Measurements from ENCODE around the gene RHOC.

The RHOC gene

GRCh38 chr1:112706505-112707220 is at the start of gene RHOC:
TSS of gene RHOC (minus strand) at chr1:112707127. CDS start at chr1:112703799, 3,328 bp downstream.
- no peak for DNase-seq (ENCODE audit: low read depth)
- in situ Hi-C loops (cut with HindIII; ENCODE audit: low sequenced_read_pairs): no loop called here
- TF ChIP-seq CTCF (IDR thresholded peaks at IDR 0.05; ENCODE audit: low read depth, low read length, missing control alignments): no peak
- H3K4me3 ChIP-seq (ENCODE audit: low read depth, low read length): peak within 1 kb of the TSS; percentile 92

GRCh38 chr1:112754116-112754628 is 47.2 kb upstream of the RHOC start:
- no peak for TF ChIP-seq CTCF (IDR thresholded peaks at IDR 0.05; ENCODE audit: low read depth, low read length, missing control alignments)
- H3K4me3 ChIP-seq (ENCODE audit: low read depth, low read length): no peak overlapping the region
- in situ Hi-C loops (cut with HindIII; ENCODE audit: low sequenced_read_pairs): no loop called here
- no peak for DNase-seq (ENCODE audit: low read depth)

GRCh38 chr1:112748396-112748795 is 41.5 kb upstream of the RHOC start:
- no peak overlapping the region for H3K4me3 ChIP-seq (ENCODE audit: low read depth, low read length)
- TF ChIP-seq CTCF (IDR thresholded peaks at IDR 0.05; ENCODE audit: low read depth, low read length, missing control alignments): no peak
- in situ Hi-C loops (cut with HindIII; ENCODE audit: low sequenced_read_pairs): no loop called here
- no peak for DNase-seq (ENCODE audit: low read depth)

- H3K4me3 ChIP-seq (ENCODE audit: low read depth, low read length): peak overlapping the region; percentile 28
- in situ Hi-C loops (cut with HindIII; ENCODE audit: low sequenced_read_pairs): no loop called here
- peak; percentile 38 for TF ChIP-seq CTCF (IDR thresholded peaks at IDR 0.05; ENCODE audit: low read depth, low read length, missing control alignments)
- no peak for DNase-seq (ENCODE audit: low read depth)
Measured at GRCh38 chr1:112744009-112744578, 37.2 kb upstream of the RHOC start.

GRCh38 chr1:112743174-112744008 is 36.5 kb upstream of the RHOC start:
- peak overlapping the region; percentile 28 for H3K4me3 ChIP-seq (ENCODE audit: low read depth, low read length)
- in situ Hi-C loops (cut with HindIII; ENCODE audit: low sequenced_read_pairs): no loop called here
- DNase-seq (ENCODE audit: low read depth): no peak
- TF ChIP-seq CTCF (IDR thresholded peaks at IDR 0.05; ENCODE audit: low read depth, low read length, missing control alignments): no peak

- no peak overlapping the region for H3K4me3 ChIP-seq (ENCODE audit: low read depth, low read length)
- no peak for TF ChIP-seq CTCF (IDR thresholded peaks at IDR 0.05; ENCODE audit: low read depth, low read length, missing control alignments)
- in situ Hi-C loops (cut with HindIII; ENCODE audit: low sequenced_read_pairs): no loop called here
- DNase-seq (ENCODE audit: low read depth): no peak
Measured at GRCh38 chr1:112737573-112737972, 30.6 kb upstream of the RHOC start.

All from astrocyte of the cerebellum (primary cell).